Heart left ventricle (tissue), 16 donors: ENCODE data around the gene PRKG1. TPM values are rescaled to one million over a fixed set of nuclear protein-coding genes. Genes with fewer than 3 reads are reported as not detected.

Experiments
- ATAC-seq, 4 donors: fragments of 200-7000 bp; cut with Tn5 transposase; one replicate each; pipeline ENCODE4 v1.9.1; 2020 to 2022; ENCODE audit warnings: moderate library complexity in 4 of 4, mild to moderate bottlenecking in 3 of 4, moderate number of reproducible peaks in 1 of 4
- DNase-seq, 5 donors: peaks; one replicate each; pipeline ENCODE4 v3.0.0-alpha.2; 2020
- H3K27ac ChIP-seq, 12 donors: fragments of 200-600 bp; sonication (generic) in 4 of 12; one replicate each; pipeline versions ENCODE4 v1.5.0 to v1.8.0; 2016 to 2022; ENCODE audit warnings: mild to moderate bottlenecking in 2 of 12
- H3K27me3 ChIP-seq, 9 donors: fragments of 200-600 bp; sonication (generic) in 2 of 9; one replicate each; pipeline versions ENCODE4 v1.5.1 to v1.8.0; 2016 to 2022; ENCODE audit warnings: mild to moderate bottlenecking in 3 of 9
- H3K36me3 ChIP-seq, 9 donors: fragments of 200-600 bp; sonication (generic) in 2 of 9; one replicate each; pipeline versions ENCODE4 v1.5.0 to v1.8.0; 2018 to 2022; ENCODE audit warnings: mild to moderate bottlenecking in 2 of 9
- H3K4me1 ChIP-seq, 12 donors: fragments of 200-600 bp; sonication (generic) in 4 of 12; one replicate each; pipeline versions ENCODE4 v1.5.0 to v1.8.0; 2016 to 2022; ENCODE audit warnings: mild to moderate bottlenecking in 3 of 12
- H3K4me3 ChIP-seq, 12 donors: fragments of 200-600 bp; sonication (generic) in 4 of 12; one replicate each; pipeline versions ENCODE4 v1.5.0 to v1.8.0; 2017 to 2022; ENCODE audit warnings: mild to moderate bottlenecking in 9 of 12, moderate library complexity in 4 of 12
- H3K9me3 ChIP-seq, 12 donors: fragments of 200-600 bp; sonication (generic) in 4 of 12; one replicate each; pipeline versions ENCODE4 v1.5.0 to v1.8.0; 2016 to 2022; ENCODE audit warnings: mild to moderate bottlenecking in 1 of 12
- CTCF ChIP-seq, 12 donors: fragments of 200-600 bp; sonication (generic) in 4 of 12; IDR thresholded peaks; one replicate each; pipeline versions ENCODE4 v1.5.0 to v1.8.0; 2018 to 2022; ENCODE audit warnings: antibody characterized with exemption in 12 of 12, mild to moderate bottlenecking in 5 of 12
- POLR2A ChIP-seq, 2 donors: fragments of 450-650 bp; IDR thresholded peaks; one replicate each; pipeline ENCODE4 v1.6.1; 2017; ENCODE audit warnings: antibody characterized with exemption in 2 of 2, mild to moderate bottlenecking in 2 of 2, moderate library complexity in 2 of 2
- WGBS, 4 donors: extraction: QIAGEN DNeasy Blood & Tissue Kit in 2 of 4; methylation state at CpG; one replicate each; pipeline versions ENCODE4 v1.1.5 to v1.1.7; 2013 to 2018; 5-methylcytosine and 5-hydroxymethylcytosine counted together
- intact Hi-C, 10 donors: fragments of 100-400 bp; cut with DNase I; formaldehyde crosslinking; loops; one replicate each; pipeline versions ENCODE4 v1.11.1 to v1.14.2; 2022
- polyA plus RNA-seq, 2 donors: library from polyadenylated mRNA; stranded (reverse); fragments of 200-250 nt; gene quantifications; one replicate each; pipeline ENCODE4 v1.2.3, GENCODE V29; 2013
- total RNA-seq, 9 donors: library from RNA; depleted of rRNA in 2 of 9; stranded (reverse); fragments of >200 nt in 2 of 9; fragmentation: NEBNext Ultra II Directional in 3 of 9; extraction: Animal tissue kit (Norgen Biotek cat#: 25700) in 3 of 9; gene quantifications; one replicate each; pipeline versions ENCODE4 v1.1.0 to v1.2.4, GENCODE V29; 2016 to 2023
- donor health status: ischemic (EF 13 %, LVEDD 7.1; RV severe dilation, severe dysfunction).
- donor health status: healthy with polysubstance abuse.
- donor health status: DM: no; HTN: yes; CAD: no.
- donor health status: DM: no; HTN: no; CAD: no.
- donor health status: ischemic (EF 25% LVEDD 6.9; RV normal size, moderate dysfunction).
- donor health status: ischemic (EF 25% LVEDD 5.7; RV mildly dilated, moderate dysfunction).
- donor health status: healthy.
- donor health status: DM: yes; HTN: yes; CAD: no.
- donor health status: ischemic (EF 35%, LVEDD 5.7; RV mildly dilated, moderate dysfunction).
- donor health status: nonischemic (EF 11% LVEDD 7.7; RV severe dilation, severe dysfunction).
- donor health status: DM: yes; HTN: yes; CAD: no.
- donor health status: PGD.
- donor health status: ischemic (EF 29% LVEDD 5.4; RV normal size, mild dysfunction).
- donor health status: nonischemic (EF 23%, LVEDD 6.1; RV moderate dilation, normal function).

Gene PRKG1
- total and polyA plus RNA-seq, 11 donors: 5.5 to 37.3 (median 29.3) TPM

DNA sequence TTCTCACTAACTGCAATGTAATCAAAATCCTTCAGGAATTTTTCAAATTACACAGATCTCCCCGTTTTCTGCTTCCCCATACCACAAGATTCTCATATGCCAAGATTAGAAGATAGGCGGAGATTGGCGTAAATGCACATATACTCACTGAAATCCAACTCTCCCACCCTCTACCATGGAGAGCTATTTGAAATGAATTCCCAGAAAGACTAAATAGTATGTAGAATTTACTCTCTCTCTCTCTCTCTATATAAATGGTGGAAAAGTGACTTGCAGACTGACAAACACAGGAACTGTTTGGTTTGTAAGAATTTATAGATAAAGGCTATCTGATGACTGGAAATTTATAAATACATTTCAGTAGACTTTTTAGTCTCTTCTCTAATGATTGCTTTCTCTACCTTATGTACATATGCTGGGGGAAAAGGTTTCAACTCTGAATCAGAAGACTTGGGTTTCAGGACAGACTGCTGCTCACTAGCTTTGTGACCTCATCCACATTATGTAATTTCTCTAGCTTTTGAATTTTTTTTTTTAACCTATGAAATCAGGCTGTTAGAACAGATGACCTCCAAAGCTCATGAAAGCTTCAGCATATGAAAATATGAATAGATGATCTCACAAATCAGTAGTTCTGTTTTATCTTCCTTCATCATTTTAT, 692.9 kb downstream of the PRKG1 start:
- DNase-seq: no peak
- Histone ChIP-seq H3K9me3 (peaks cover 0 to 8% (median 0%) of the 10 kb centered on the region in 12 donors), H3K4me1 (peaks cover 0 to 4% (median 0%) of the 10 kb centered on the region in 12 donors), H3K27me3 (no peaks in the 10 kb centered on the region), H3K4me3 (no peak overlapping the region), H3K27ac (no peak overlapping the region), H3K36me3 (no peaks in the 10 kb centered on the region)
- WGBS, 4 donors: 89 to 93% (median 92%) methylated on average over 3 of the region's 3 CpGs
- ATAC-seq: no peak
- TF ChIP-seq CTCF (IDR thresholded peaks at IDR 0.05): no peak
- no peak for TF ChIP-seq POLR2A (IDR thresholded peaks at IDR 0.05)
- intact Hi-C loops: no loop called here

DNA sequence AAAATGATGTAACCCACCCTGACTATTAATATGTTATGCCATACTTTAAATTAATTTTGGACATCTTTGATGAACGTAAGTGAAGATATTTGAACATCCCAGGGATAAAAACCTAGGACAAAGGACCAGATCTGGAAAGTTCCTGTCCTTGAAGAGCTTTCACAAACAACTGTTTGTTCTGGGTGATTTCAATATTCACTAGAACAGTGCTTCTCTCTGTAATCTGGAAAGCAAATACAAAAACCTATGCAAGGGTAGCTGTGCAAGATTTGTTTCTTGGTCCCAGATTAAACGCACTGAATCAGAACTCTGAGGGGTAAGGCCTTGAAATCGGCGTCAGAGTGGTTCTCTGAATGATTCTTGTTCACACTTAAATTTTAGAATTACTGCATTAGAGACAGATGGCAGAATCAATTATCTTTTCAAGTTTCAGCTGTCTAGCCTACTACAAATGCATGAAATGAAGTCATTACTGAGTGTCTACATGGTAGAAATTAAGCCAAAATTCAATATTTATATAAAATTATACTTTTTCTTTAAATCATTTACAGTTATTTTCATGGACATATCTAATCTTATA, 694.7 kb downstream of the PRKG1 start:
- DNase-seq: no peak
- ATAC-seq: no peak
- TF ChIP-seq CTCF (IDR thresholded peaks at IDR 0.05) (no peak), POLR2A (IDR thresholded peaks at IDR 0.05) (no peak)
- no peak overlapping the region for H3K27ac ChIP-seq
- WGBS, 4 donors: 72 to 83% (median 80%) methylated on average over 4 of the region's 4 CpGs
- intact Hi-C loops: no loop called here
- no peaks in the 10 kb centered on the region for H3K27me3 ChIP-seq
- H3K4me1 ChIP-seq: peaks cover 0 to 4% (median 0%) of the 10 kb centered on the region in 12 donors
- no peak overlapping the region for H3K4me3 ChIP-seq
- no peaks in the 10 kb centered on the region for H3K36me3 ChIP-seq
- H3K9me3 ChIP-seq: peaks cover 0 to 8% (median 0%) of the 10 kb centered on the region in 12 donors

DNA sequence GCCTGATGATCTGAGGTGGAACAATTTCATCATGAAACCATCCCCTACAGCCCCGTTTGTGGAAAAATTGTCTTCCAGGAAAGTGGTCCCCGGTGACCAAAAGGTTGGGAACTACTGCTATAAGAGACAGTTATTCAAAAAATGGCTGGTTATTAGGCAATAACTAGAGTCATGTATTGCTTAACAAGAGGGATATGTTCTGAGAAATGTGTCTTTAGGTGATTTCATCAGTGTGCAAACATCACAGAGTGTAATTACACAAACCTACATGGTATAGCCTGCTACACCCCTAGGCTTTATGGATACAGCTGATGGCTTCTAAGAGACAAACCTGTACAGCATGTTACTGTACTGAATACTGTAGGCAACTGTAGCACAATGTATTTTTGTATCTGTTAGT, 696.4 kb downstream of the PRKG1 start:
- no peak for TF ChIP-seq POLR2A (IDR thresholded peaks at IDR 0.05)
- TF ChIP-seq CTCF (IDR thresholded peaks at IDR 0.05): no peak
- peaks cover 0 to 4% (median 0%) of the 10 kb centered on the region in 12 donors for H3K4me1 ChIP-seq
- ATAC-seq (no peak), DNase-seq (no peak)
- 74 to 82% (median 78%) methylated on average over 2 of the region's 2 CpGs for WGBS, 4 donors
- no peak overlapping the region for H3K27ac ChIP-seq
- H3K36me3 ChIP-seq: no peaks in the 10 kb centered on the region
- H3K27me3 ChIP-seq: no peaks in the 10 kb centered on the region
- H3K4me3 ChIP-seq: no peak overlapping the region
- intact Hi-C loops: no loop called here
- peaks cover 0 to 8% (median 0%) of the 10 kb centered on the region in 12 donors for H3K9me3 ChIP-seq

DNA sequence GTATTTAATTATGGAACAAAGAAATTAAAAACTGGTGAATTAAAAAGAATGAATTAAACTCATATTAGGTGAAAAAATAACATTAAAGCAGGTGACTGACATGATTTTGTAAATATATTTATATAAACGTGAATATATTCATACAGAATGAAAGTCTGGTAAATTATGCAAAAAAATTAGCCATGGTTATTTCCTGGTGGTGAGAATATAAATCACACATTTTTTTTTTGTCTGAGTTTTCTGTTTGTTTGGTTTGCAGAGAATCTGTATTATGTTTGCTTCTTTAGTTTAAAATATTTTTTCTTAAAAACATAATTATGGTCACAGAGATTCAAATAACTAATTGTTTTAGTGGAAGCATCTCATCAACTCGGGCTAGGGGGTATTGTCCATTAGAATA, 698.1 kb downstream of the PRKG1 start:
- ATAC-seq (no peak), DNase-seq (no peak)
- 70 to 80% (median 74%) methylated on average over 2 of the region's 2 CpGs for WGBS, 4 donors
- TF ChIP-seq CTCF (IDR thresholded peaks at IDR 0.05) (no peak), POLR2A (IDR thresholded peaks at IDR 0.05) (no peak)
- H3K4me1 ChIP-seq: peaks cover 0 to 4% (median 0%) of the 10 kb centered on the region in 12 donors
- H3K27ac ChIP-seq: no peak overlapping the region
- no peaks in the 10 kb centered on the region for H3K9me3 ChIP-seq
- intact Hi-C loops: no loop called here
- no peak overlapping the region for H3K4me3 ChIP-seq
- H3K27me3 ChIP-seq: no peaks in the 10 kb centered on the region
- no peaks in the 10 kb centered on the region for H3K36me3 ChIP-seq
